ENCODE measurements around the gene GRM8. TPM values are rescaled to one million over a fixed set of nuclear protein-coding genes. Genes with fewer than 3 reads are reported as not detected.

The GRM8 gene
- total and polyA plus RNA-seq, 10 of the 15 experiments (the other 5 are each of a cell fraction or from before 2014, with no cell fraction given): 0.33 to 7.1 (median 0.45) TPM; not detected in 2

DNA sequence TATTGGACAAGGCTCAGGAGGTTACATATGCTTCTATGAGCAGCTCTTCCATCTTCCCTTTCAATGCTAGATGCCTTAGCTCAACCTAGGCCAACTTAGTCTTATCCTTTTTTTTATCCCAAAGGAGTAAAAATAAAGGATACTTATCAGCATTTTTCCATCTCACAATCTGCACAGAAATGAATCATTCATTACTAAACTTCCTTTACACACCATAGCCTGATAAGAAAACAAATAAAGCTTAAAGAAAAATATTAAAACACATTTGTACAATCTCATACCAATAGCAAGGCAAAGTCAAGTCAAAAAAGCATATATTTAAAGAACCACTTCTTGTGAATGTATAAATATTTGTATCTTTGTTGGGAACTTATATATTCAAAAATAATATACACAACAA, 407.4 kb downstream of the GRM8 start (continued):
- TF ChIP-seq CHD2 (IDR thresholded peaks at IDR 0.05; ENCODE audit: borderline replicate concordance, low read depth, low read length) (no peak), ZZZ3 (IDR thresholded peaks at IDR 0.05; ENCODE audit: control insufficient read depth, insufficient read length, low read depth) (no peak)
- TF ChIP-seq, protein P1, sequence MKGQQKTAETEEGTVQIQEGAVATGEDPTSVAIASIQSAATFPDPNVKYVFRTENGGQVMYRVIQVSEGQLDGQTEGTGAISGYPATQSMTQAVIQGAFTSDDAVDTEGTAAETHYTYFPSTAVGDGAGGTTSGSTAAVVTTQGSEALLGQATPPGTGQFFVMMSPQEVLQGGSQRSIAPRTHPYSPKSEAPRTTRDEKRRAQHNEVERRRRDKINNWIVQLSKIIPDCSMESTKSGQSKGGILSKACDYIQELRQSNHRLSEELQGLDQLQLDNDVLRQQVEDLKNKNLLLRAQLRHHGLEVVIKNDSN (IDR thresholded peaks at IDR 0.05; ENCODE audit: borderline replicate concordance, extremely low read length, insufficient read depth, low read depth, low read length): no peak

DNA sequence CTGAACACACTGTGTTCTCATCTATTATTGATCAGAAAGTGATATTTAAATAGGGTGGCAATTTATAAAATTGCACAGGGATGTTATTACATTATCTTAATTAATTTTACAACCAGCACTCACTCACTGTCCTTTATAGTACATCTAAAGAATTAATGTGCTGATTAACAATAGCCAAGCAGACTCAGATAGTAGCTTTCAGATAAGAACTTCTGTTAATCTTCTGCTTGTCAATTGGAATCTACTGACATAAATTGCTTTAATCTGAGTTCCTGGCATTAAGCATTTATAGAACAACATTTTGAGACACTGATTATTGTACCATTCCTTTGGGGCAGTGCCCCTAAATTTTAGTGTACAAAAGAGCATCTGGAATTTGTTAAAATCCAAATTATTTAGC, 408.9 kb downstream of the GRM8 start:
- Histone ChIP-seq H3K79me2 (ENCODE audit: control insufficient read depth, insufficient read depth, low read length) (no peaks in the 10 kb centered on the region), H3K4me1 (ENCODE audit: control insufficient read depth, insufficient read depth, low read length) (no peaks in the 10 kb centered on the region), H3K36me3 (ENCODE audit: control insufficient read depth in 2 of 2, insufficient read depth in 2 of 2, low read length in 1 of 2) (no peaks in the 10 kb centered on the region), H3K9me3 (replicated peaks; ENCODE audit: control insufficient read depth, insufficient read depth, low read length) (no peaks in the 10 kb centered on the region), H3K4me2 (ENCODE audit: control insufficient read depth, insufficient read depth) (no peak overlapping the region), H3K27ac (ENCODE audit: control insufficient read depth, insufficient read depth) (no peak overlapping the region), H4K20me1 (ENCODE audit: control insufficient read depth, insufficient read depth) (no peaks in the 10 kb centered on the region), H2AFZ (ENCODE audit: control insufficient read depth, low read depth, low read length) (no peak overlapping the region), H3K9ac (ENCODE audit: control insufficient read depth, insufficient read depth, low read length) (no peak overlapping the region), H3K27me3 (replicated peaks in 1 of 2; ENCODE audit: control insufficient read depth in 2 of 2, insufficient read depth in 2 of 2, low read length in 1 of 2) (no peaks in the 10 kb centered on the region), H3K4me3 (no peak overlapping the region)
- in situ Hi-C loops (cut with MboI): no loop called here
- ChIA-PET CTCF (interaction anchor here (1.3 kb wide), 1 partner anchor 12 kb away, joined by 3 read pairs; no protein-coding TSS in a partner anchor), POLR2A (no interaction called here), SMC1A (ENCODE audit: uncharacterized antibody, unreplicated experiment) (no interaction called here), RAD21 (ENCODE audit: unreplicated experiment) (no interaction called here)
- BruUV-seq (replicated peaks): no TSS peak
- ATAC-seq (no peak), FAIRE-seq (no peak), DNase-seq (ENCODE audit: low read depth, low spot score) (no peak)
- intact Hi-C loops (cut with micrococcal nuclease; ENCODE audit: unreplicated experiment): no loop called here
- TF ChIP-seq, protein P2, sequence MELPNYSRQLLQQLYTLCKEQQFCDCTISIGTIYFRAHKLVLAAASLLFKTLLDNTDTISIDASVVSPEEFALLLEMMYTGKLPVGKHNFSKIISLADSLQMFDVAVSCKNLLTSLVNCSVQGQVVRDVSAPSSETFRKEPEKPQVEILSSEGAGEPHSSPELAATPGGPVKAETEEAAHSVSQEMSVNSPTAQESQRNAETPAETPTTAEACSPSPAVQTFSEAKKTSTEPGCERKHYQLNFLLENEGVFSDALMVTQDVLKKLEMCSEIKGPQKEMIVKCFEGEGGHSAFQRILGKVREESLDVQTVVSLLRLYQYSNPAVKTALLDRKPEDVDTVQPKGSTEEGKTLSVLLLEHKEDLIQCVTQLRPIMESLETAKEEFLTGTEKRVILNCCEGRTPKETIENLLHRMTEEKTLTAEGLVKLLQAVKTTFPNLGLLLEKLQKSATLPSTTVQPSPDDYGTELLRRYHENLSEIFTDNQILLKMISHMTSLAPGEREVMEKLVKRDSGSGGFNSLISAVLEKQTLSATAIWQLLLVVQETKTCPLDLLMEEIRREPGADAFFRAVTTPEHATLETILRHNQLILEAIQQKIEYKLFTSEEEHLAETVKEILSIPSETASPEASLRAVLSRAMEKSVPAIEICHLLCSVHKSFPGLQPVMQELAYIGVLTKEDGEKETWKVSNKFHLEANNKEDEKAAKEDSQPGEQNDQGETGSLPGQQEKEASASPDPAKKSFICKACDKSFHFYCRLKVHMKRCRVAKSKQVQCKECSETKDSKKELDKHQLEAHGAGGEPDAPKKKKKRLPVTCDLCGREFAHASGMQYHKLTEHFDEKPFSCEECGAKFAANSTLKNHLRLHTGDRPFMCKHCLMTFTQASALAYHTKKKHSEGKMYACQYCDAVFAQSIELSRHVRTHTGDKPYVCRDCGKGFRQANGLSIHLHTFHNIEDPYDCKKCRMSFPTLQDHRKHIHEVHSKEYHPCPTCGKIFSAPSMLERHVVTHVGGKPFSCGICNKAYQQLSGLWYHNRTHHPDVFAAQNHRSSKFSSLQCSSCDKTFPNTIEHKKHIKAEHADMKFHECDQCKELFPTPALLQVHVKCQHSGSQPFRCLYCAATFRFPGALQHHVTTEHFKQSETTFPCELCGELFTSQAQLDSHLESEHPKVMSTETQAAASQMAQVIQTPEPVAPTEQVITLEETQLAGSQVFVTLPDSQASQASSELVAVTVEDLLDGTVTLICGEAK (IDR thresholded peaks at IDR 0.05; ENCODE audit: borderline replicate concordance): no peak
- TF ChIP-seq, protein P3, sequence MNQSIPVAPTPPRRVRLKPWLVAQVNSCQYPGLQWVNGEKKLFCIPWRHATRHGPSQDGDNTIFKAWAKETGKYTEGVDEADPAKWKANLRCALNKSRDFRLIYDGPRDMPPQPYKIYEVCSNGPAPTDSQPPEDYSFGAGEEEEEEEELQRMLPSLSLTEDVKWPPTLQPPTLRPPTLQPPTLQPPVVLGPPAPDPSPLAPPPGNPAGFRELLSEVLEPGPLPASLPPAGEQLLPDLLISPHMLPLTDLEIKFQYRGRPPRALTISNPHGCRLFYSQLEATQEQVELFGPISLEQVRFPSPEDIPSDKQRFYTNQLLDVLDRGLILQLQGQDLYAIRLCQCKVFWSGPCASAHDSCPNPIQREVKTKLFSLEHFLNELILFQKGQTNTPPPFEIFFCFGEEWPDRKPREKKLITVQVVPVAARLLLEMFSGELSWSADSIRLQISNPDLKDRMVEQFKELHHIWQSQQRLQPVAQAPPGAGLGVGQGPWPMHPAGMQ (IDR thresholded peaks at IDR 0.05; ENCODE audit: borderline replicate concordance): no peak
- TF ChIP-seq, protein P4, sequence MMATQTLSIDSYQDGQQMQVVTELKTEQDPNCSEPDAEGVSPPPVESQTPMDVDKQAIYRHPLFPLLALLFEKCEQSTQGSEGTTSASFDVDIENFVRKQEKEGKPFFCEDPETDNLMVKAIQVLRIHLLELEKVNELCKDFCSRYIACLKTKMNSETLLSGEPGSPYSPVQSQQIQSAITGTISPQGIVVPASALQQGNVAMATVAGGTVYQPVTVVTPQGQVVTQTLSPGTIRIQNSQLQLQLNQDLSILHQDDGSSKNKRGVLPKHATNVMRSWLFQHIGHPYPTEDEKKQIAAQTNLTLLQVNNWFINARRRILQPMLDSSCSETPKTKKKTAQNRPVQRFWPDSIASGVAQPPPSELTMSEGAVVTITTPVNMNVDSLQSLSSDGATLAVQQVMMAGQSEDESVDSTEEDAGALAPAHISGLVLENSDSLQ (IDR thresholded peaks at IDR 0.05): no peak
- TF ChIP-seq ZBED1 (IDR thresholded peaks at IDR 0.05; ENCODE audit: borderline replicate concordance) (no peak), CHD4 (IDR thresholded peaks at IDR 0.05) (no peak), MYB (IDR thresholded peaks at IDR 0.05; ENCODE audit: borderline replicate concordance, low read depth, low read length) (no peak), RBBP5 (conservative IDR thresholded peaks at IDR 0.05) (no peak), EED (IDR thresholded peaks at IDR 0.05; ENCODE audit: low read depth) (no peak)
- TF ChIP-seq, protein P5, sequence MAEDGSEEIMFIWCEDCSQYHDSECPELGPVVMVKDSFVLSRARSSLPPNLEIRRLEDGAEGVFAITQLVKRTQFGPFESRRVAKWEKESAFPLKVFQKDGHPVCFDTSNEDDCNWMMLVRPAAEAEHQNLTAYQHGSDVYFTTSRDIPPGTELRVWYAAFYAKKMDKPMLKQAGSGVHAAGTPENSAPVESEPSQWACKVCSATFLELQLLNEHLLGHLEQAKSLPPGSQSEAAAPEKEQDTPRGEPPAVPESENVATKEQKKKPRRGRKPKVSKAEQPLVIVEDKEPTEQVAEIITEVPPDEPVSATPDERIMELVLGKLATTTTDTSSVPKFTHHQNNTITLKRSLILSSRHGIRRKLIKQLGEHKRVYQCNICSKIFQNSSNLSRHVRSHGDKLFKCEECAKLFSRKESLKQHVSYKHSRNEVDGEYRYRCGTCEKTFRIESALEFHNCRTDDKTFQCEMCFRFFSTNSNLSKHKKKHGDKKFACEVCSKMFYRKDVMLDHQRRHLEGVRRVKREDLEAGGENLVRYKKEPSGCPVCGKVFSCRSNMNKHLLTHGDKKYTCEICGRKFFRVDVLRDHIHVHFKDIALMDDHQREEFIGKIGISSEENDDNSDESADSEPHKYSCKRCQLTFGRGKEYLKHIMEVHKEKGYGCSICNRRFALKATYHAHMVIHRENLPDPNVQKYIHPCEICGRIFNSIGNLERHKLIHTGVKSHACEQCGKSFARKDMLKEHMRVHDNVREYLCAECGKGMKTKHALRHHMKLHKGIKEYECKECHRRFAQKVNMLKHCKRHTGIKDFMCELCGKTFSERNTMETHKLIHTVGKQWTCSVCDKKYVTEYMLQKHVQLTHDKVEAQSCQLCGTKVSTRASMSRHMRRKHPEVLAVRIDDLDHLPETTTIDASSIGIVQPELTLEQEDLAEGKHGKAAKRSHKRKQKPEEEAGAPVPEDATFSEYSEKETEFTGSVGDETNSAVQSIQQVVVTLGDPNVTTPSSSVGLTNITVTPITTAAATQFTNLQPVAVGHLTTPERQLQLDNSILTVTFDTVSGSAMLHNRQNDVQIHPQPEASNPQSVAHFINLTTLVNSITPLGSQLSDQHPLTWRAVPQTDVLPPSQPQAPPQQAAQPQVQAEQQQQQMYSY (CRISPR knock-in tag; IDR thresholded peaks at IDR 0.05): no peak

All from GM12878 (cell line).